Thoracic aorta endothelial cell (primary cell): ENCODE measurements around the gene EXD2. TPM values are rescaled to one million over a fixed set of nuclear protein-coding genes. Genes with fewer than 3 reads are reported as not detected.

Experiments
- small RNA-seq: library from RNA; depleted of rRNA; stranded (forward); fragments of <200 nt; gene quantifications from one replicate; pipeline ENCODE3, GENCODE V24; 2012
- total RNA-seq: library from RNA; depleted of rRNA; stranded (reverse); fragments of >200 nt; gene quantifications from 2 replicates; pipeline ENCODE4 v1.2.3, GENCODE V29; 2012

EXD2 gene
- total RNA-seq = 25.5 and 27.2 TPM in 2 replicates

GRCh38 chr14:69191340-69192111, at the start of gene EXD2:
TSS of gene EXD2 (plus strand) at chr14:69191498. CDS start at chr14:69209471, 17,973 bp downstream.

GRCh38 chr14:69152902-69153151, 38.5 kb upstream of the EXD2 start, which contains the start of gene DCAF5:
TSS of gene DCAF5 (minus strand) at chr14:69153119. CDS start at chr14:69152978, 141 bp downstream.

GRCh38 chr14:69259527-69260189, 68.4 kb downstream of the EXD2 start, which contains the start of gene GALNT16:
TSS of gene GALNT16 (plus strand) at chr14:69260158. CDS start at chr14:69260291, 133 bp downstream.

Small RNAs within 50 kb of the gene (small RNA-seq; reads per million reads assigned to genes)
- gene RF00019 = not detected

Other genes starting within 250 kb of the EXD2 start
- 337 and 390 TPM in 2 replicates for gene ACTN1, start 212.2 kb upstream of the EXD2 start, total RNA-seq
- gene DCAF5, start 38.4 kb upstream of the EXD2 start, total RNA-seq = 29.0 and 31.3 TPM in 2 replicates
- gene GALNT16, start 68.7 kb downstream of the EXD2 start, total RNA-seq = 0.07 and 0.40 TPM in 2 replicates
- 156 and 167 TPM in 2 replicates for gene ERH, start 206.8 kb downstream of the EXD2 start, total RNA-seq
- 110 and 118 TPM in 2 replicates for gene SLC39A9, start 207.2 kb downstream of the EXD2 start, total RNA-seq